Stimulated activated CD8-positive, alpha-beta memory T cell treated with anti-CD3 and anti-CD28 coated beads, Interleukin-4, amount 100 ng/mL, for 4 hours (primary cell): ENCODE measurements around the gene MACROD1.

Experiments used
- DNase-seq, 2 donors: peaks; one replicate each; pipeline ENCODE4 v3.0.0-alpha.2; 2020; ENCODE audit warnings: low read depth in 2 of 2, low spot score in 1 of 2

The MACROD1 gene

GRCh38 chr11:64131683-64132190 is 34.2 kb downstream of the MACROD1 start:
- DNase-seq = no peak

- DNase-seq = no peak
Observed at GRCh38 chr11:64130618-64131017, 35.3 kb downstream of the MACROD1 start.

GRCh38 chr11:64129403-64129802 is 36.5 kb downstream of the MACROD1 start:
- no peak for DNase-seq

GRCh38 chr11:64128255-64129006 is 37.5 kb downstream of the MACROD1 start:
- DNase-seq = no peak

- no peak for DNase-seq
Observed at GRCh38 chr11:64127267-64128072, 38.4 kb downstream of the MACROD1 start.

GRCh38 chr11:64126796-64127195 is 39.1 kb downstream of the MACROD1 start:
- no peak for DNase-seq

GRCh38 chr11:64126371-64126770 is 39.5 kb downstream of the MACROD1 start:
- no peak for DNase-seq

- DNase-seq = no peak
Observed at GRCh38 chr11:64125676-64126075, 40.2 kb downstream of the MACROD1 start.

GRCh38 chr11:64124147-64124546 is 41.8 kb downstream of the MACROD1 start:
- no peak for DNase-seq

- DNase-seq = no peak
Observed at GRCh38 chr11:64123679-64124078, 42.2 kb downstream of the MACROD1 start.

GRCh38 chr11:64122411-64123410 is 43.2 kb downstream of the MACROD1 start:
- no peak for DNase-seq

- no peak for DNase-seq
Observed at GRCh38 chr11:64121663-64122410, 44.1 kb downstream of the MACROD1 start.

- DNase-seq = no peak
Observed at GRCh38 chr11:64120951-64121569, 44.9 kb downstream of the MACROD1 start.

GRCh38 chr11:64119700-64120099 is 46.2 kb downstream of the MACROD1 start:
- DNase-seq = no peak

- no peak for DNase-seq
Observed at GRCh38 chr11:64118876-64119665, 46.8 kb downstream of the MACROD1 start.

GRCh38 chr11:64117763-64118459 is 48.0 kb downstream of the MACROD1 start:
- DNase-seq = no peak

GRCh38 chr11:64115531-64116522 is 50.1 kb downstream of the MACROD1 start:
- no peak for DNase-seq
